SK-N-SH (cell line): Measurements from ENCODE around the gene PIK3R1. TPM values are rescaled to one million over a fixed set of nuclear protein-coding genes. Genes with fewer than 3 reads are reported as not detected.

Source experiments
- CTCF ChIA-PET: fragments of 300-600, 350-600 bp; formaldehyde crosslinking; extraction: SDS; loops from one replicate; lab custom pipeline; 2021; lab: Yijun Ruan, JAX
- POLR2A ChIA-PET: fragments of 350-600 bp; sonication (Branson Sonifier 250); formaldehyde crosslinking; extraction: SDS; loops from one replicate; lab custom pipeline; 2020; ENCODE audit warnings: antibody characterized with exemption, inconsistent platforms; lab: Yijun Ruan, JAX
- DNase-seq: peaks from one replicate; pipeline ENCODE4 v3.0.0; 2012
- H2AFZ ChIP-seq: fragments of 200-600 bp; sonication (generic); 2 replicates; pipeline ENCODE4 v1.8.1; 2016; ENCODE audit warnings: antibody characterized with exemption, mild to moderate bottlenecking, low read depth
- H3F3A ChIP-seq: fragments of 200-600 bp; sonication (generic); replicated peaks from 2 replicates; pipeline ENCODE3; 2016; ENCODE audit warnings: antibody characterized with exemption, mild to moderate bottlenecking; ENCODE audit not compliant: insufficient read depth
- H3K27ac ChIP-seq, 2 experiments: fragments of 200-500 bp in 1 of 2; fragments of 200-600 bp in 1 of 2; sonication (Bioruptor generic) in 1 of 2; sonication (generic), shearing (Covaris generic) in 1 of 2; 2 replicates each; pipeline versions ENCODE4 v1.5.1 to v1.6.1; 2014 to 2016; ENCODE audit warnings: low read depth in 2 of 2, inconsistent platforms in 1 of 2, low read length in 1 of 2, mild to moderate bottlenecking in 1 of 2, mixed read lengths in 1 of 2
- H3K27me3 ChIP-seq: fragments of 200-600 bp; sonication (generic), shearing (Covaris generic); 2 replicates; pipeline ENCODE4 v1.6.1; 2016; ENCODE audit warnings: mixed run types; ENCODE audit not compliant: insufficient read depth
- H3K36me3 ChIP-seq, 2 experiments: fragments of 200-500 bp in 1 of 2; fragments of 200-600 bp in 1 of 2; sonication (Bioruptor generic) in 1 of 2; sonication (generic) in 1 of 2; replicated peaks in 1 of 2; 2 replicates each; pipeline versions ENCODE3 to v1.5.1; 2014 to 2016; ENCODE audit warnings: low read length in 1 of 2, mild to moderate bottlenecking in 1 of 2; ENCODE audit not compliant: insufficient read depth in 2 of 2, control insufficient read depth in 1 of 2
- H3K4me1 ChIP-seq, 2 experiments: fragments of 200-500 bp in 1 of 2; fragments of 200-600 bp in 1 of 2; sonication (Bioruptor generic) in 1 of 2; sonication (generic), shearing (Covaris generic) in 1 of 2; 2 replicates each; pipeline versions ENCODE4 v1.5.1 to v1.6.1; 2014 to 2016; ENCODE audit warnings: low read depth in 1 of 2, low read length in 1 of 2, mixed run types in 1 of 2; ENCODE audit not compliant: insufficient read depth in 2 of 2, control insufficient read depth in 1 of 2
- H3K4me2 ChIP-seq: fragments of 200-600 bp; sonication (generic), shearing (Covaris generic); 2 replicates; pipeline ENCODE4 v1.6.1; 2017; ENCODE audit warnings: mixed run types
- H3K4me3 ChIP-seq, 2 experiments: fragments of 200-500 bp in 1 of 2; fragments of 200-600 bp in 1 of 2; sonication (Bioruptor generic) in 1 of 2; sonication (generic), shearing (Covaris generic) in 1 of 2; 2 replicates each; pipeline versions ENCODE4 v1.5.1 to v1.8.1; 2014 to 2016; ENCODE audit warnings: low read depth in 2 of 2, inconsistent platforms in 1 of 2, low read length in 1 of 2, mild to moderate bottlenecking in 1 of 2, mixed read lengths in 1 of 2, moderate library complexity in 1 of 2
- H3K79me2 ChIP-seq: fragments of 200-600 bp; sonication (generic); 2 replicates; pipeline ENCODE4 v1.8.1; 2017; ENCODE audit warnings: mild to moderate bottlenecking; ENCODE audit not compliant: insufficient read depth
- H3K9ac ChIP-seq: fragments of 200-600 bp; sonication (generic); 2 replicates; pipeline ENCODE4 v1.6.1; 2017; ENCODE audit warnings: mixed run types
- H3K9me2 ChIP-seq: fragments of 200-600 bp; sonication (generic); 2 replicates; pipeline ENCODE4 v1.6.1; 2017; ENCODE audit warnings: mixed run types
- H3K9me3 ChIP-seq: fragments of 200-600 bp; sonication (generic); 2 replicates; pipeline ENCODE4 v1.6.1; 2017; ENCODE audit warnings: mixed run types, mild to moderate bottlenecking, moderate library complexity
- H4K20me1 ChIP-seq: fragments of 200-600 bp; sonication (generic); 2 replicates; pipeline ENCODE4 v1.6.1; 2017; ENCODE audit warnings: mild to moderate bottlenecking, mixed run types; ENCODE audit not compliant: insufficient read depth
- CTCF ChIP-seq: fragments of 200-600 bp; sonication (generic); IDR thresholded peaks from 2 replicates; pipeline ENCODE4 v1.6.1; 2017; ENCODE audit warnings: antibody characterized with exemption, mild to moderate bottlenecking, moderate library complexity
- ELF1 ChIP-seq: IDR thresholded peaks from 2 replicates; pipeline ENCODE4 v1.4.0; 2012
- EP300 ChIP-seq, 2 experiments: IDR thresholded peaks; 2 replicates each; pipeline versions ENCODE4 v1.4.0 to v1.6.1; 2012; ENCODE audit warnings: borderline replicate concordance in 1 of 2, low read depth in 1 of 2, low read length in 1 of 2
- EZH2phosphoT487 ChIP-seq: fragments of 200-600 bp; sonication (generic); IDR thresholded peaks from 2 replicates; pipeline ENCODE4 v1.6.1; 2017; ENCODE audit warnings: low read depth, mixed run types, mild to moderate bottlenecking, antibody characterized with exemption, moderate library complexity, borderline replicate concordance
- FOSL2 ChIP-seq: IDR thresholded peaks from 2 replicates; pipeline ENCODE4 v1.4.0; 2012; ENCODE audit warnings: low read depth, mild to moderate bottlenecking, moderate library complexity, borderline replicate concordance
- FOXJ3 ChIP-seq: sonication (generic); formaldehyde crosslinking; IDR thresholded peaks from 2 replicates; pipeline ENCODE4 v1.5.1; 2020; ENCODE audit warnings: mild to moderate bottlenecking, missing genetic modification reagents
- FOXM1 ChIP-seq: IDR thresholded peaks from 2 replicates; pipeline ENCODE4 v1.4.0; 2012; ENCODE audit warnings: low read depth, mild to moderate bottlenecking
- GABPA ChIP-seq: IDR thresholded peaks from 2 replicates; pipeline ENCODE4 v1.4.0; 2012; ENCODE audit warnings: low read depth, mild to moderate bottlenecking
- GATA2 ChIP-seq: sonication (generic); formaldehyde crosslinking; IDR thresholded peaks from 2 replicates; pipeline ENCODE4 v1.5.0; 2020; ENCODE audit warnings: mild to moderate bottlenecking, missing genetic modification reagents
- JUND ChIP-seq: IDR thresholded peaks from 2 replicates; pipeline ENCODE4 v1.4.0; 2012
- MAX ChIP-seq: IDR thresholded peaks from 2 replicates; pipeline ENCODE4 v1.4.0; 2012; ENCODE audit warnings: low read depth
- MEF2A ChIP-seq: IDR thresholded peaks from 2 replicates; pipeline ENCODE4 v1.4.0; 2012; ENCODE audit warnings: low read depth, borderline replicate concordance
- NFIC ChIP-seq: IDR thresholded peaks from 2 replicates; pipeline ENCODE4 v1.4.0; 2012; ENCODE audit warnings: borderline replicate concordance
- POLR2AphosphoS5 ChIP-seq: IDR thresholded peaks from 2 replicates; pipeline ENCODE4 v1.6.1; 2012; ENCODE audit warnings: low read depth, low read length
- RAD21 ChIP-seq: IDR thresholded peaks from 2 replicates; pipeline ENCODE4 v1.6.1; 2012; ENCODE audit warnings: mild to moderate bottlenecking, low read length
- RCOR1 ChIP-seq: fragments of 150-350 bp; IDR thresholded peaks from 2 replicates; pipeline ENCODE4 v1.6.1; 2017; ENCODE audit warnings: antibody characterized with exemption, low read length
- REST ChIP-seq: IDR thresholded peaks from 2 replicates; pipeline ENCODE4 v1.6.1; 2012; ENCODE audit warnings: mild to moderate bottlenecking, low read depth, low read length, moderate library complexity
- RXRA ChIP-seq: IDR thresholded peaks from 2 replicates; pipeline ENCODE4 v1.4.0; 2012; ENCODE audit warnings: low read depth, mild to moderate bottlenecking, borderline replicate concordance
- SMC3 ChIP-seq: IDR thresholded peaks from 2 replicates; pipeline ENCODE4 v1.6.1; 2012; ENCODE audit warnings: low read depth, low read length, improper control_type of control experiment
- TAF1 ChIP-seq: IDR thresholded peaks from 2 replicates; pipeline ENCODE4 v1.6.1; 2012; ENCODE audit warnings: low read depth, mild to moderate bottlenecking, low read length, moderate library complexity, borderline replicate concordance
- USF1 ChIP-seq: IDR thresholded peaks from 2 replicates; pipeline ENCODE4 v1.4.0; 2012; ENCODE audit warnings: low read depth, borderline replicate concordance
- YY1 ChIP-seq: IDR thresholded peaks from 2 replicates; pipeline ENCODE4 v1.4.0; 2012; ENCODE audit warnings: low read depth, mild to moderate bottlenecking
- WGBS: methylation state at CpG from one replicate; pipeline ENCODE4 v1.1.6; 2017; ENCODE audit warnings: low lambda C conversion rate; 5-methylcytosine and 5-hydroxymethylcytosine counted together
- polyA plus RNA-seq, 3 experiments: library from polyadenylated mRNA; depleted of rRNA; stranded (reverse); fragments of >200 nt; gene quantifications; 2 replicates each; pipeline ENCODE4 v1.2.3, GENCODE V29; 2012
- TF ChIP-seq, protein P1 (sequence below): fragments of 150-350 bp; IDR thresholded peaks from 2 replicates; pipeline ENCODE4 v1.6.1; 2017; ENCODE audit warnings: antibody characterized with exemption, low read length, low read depth, borderline replicate concordance
- TF ChIP-seq, protein P2 (sequence below): IDR thresholded peaks from 2 replicates; pipeline ENCODE4 v1.4.0; 2012; ENCODE audit warnings: low read depth, borderline replicate concordance

PIK3R1 gene
- polyA plus RNA-seq, 1 of the 3 experiments (the other 2 are of a cell fraction), result 2.0 TPM

- no peak overlapping the region for H3K4me2 ChIP-seq
- WGBS, result 54% methylated on average over 6 of the region's 6 CpGs
- no peaks in the 10 kb centered on the region for H3K9me3 ChIP-seq
- no peaks in the 10 kb centered on the region for H3F3A ChIP-seq
- H3K4me1 ChIP-seq, result peaks cover 45 to 53% of the 10 kb centered on the region in 2 experiments; a peak in 3 of 4 replicates
- no peak overlapping the region for H3K9ac ChIP-seq
- no peaks in the 10 kb centered on the region for H4K20me1 ChIP-seq
- H3K36me3 ChIP-seq, result peaks cover 0 to 4% of the 10 kb centered on the region in 2 experiments
- CTCF ChIA-PET, result interaction anchor here (0.6 to 5.9 kb wide), 35 partner anchors 9 to 1437 kb away, joined by 3 to 80 read pairs (median 4); partner anchors contain the start of gene PIK3R1
- no peaks in the 10 kb centered on the region for H3K9me2 ChIP-seq
- no peak overlapping the region for H3K4me3 ChIP-seq
- no peak overlapping the region for H2AFZ ChIP-seq
- POLR2A ChIA-PET, result interaction anchor here (1.6 kb wide), 1 partner anchor 36 kb away, joined by 13 read pairs; the partner anchor contains the start of gene PIK3R1
- H3K79me2 ChIP-seq, result peaks cover 15% of the 10 kb centered on the region; the same call in 1 of the 2 replicates
- H3K27ac ChIP-seq, result peak overlapping the region; percentile 14 to 89; a peak in 3 of 4 replicates
- DNase-seq, result peak; percentile 64
- no peaks in the 10 kb centered on the region for H3K27me3 ChIP-seq
- TF ChIP-seq EP300 (IDR thresholded peaks at IDR 0.05; ENCODE audit: borderline replicate concordance in 1 of 2, low read depth in 1 of 2, low read length in 1 of 2) (peak in 1 of 2 experiments; percentile 83; a peak in 2 of 4 replicates), EZH2phosphoT487 (no peak), GABPA (no peak), RXRA (no peak), CTCF (no peak), JUND (no peak), REST (no peak), POLR2AphosphoS5 (no peak), FOXJ3 (CRISPR knock-in tag) (peak; percentile 55; the same call in 1 of the 2 replicates), MEF2A (no peak), SMC3 (peak; percentile 18; the same call in 1 of the 2 replicates), ELF1 (no peak), FOXM1 (no peak), USF1 (no peak), RCOR1 (peak; percentile 88), YY1 (no peak), MAX (no peak), GATA2 (CRISPR knock-in tag) (peak; percentile 72), TAF1 (no peak), NFIC (no peak), FOSL2 (no peak), RAD21 (peak; percentile 29; the same call in 1 of the 2 replicates)
- TF ChIP-seq, protein P1, sequence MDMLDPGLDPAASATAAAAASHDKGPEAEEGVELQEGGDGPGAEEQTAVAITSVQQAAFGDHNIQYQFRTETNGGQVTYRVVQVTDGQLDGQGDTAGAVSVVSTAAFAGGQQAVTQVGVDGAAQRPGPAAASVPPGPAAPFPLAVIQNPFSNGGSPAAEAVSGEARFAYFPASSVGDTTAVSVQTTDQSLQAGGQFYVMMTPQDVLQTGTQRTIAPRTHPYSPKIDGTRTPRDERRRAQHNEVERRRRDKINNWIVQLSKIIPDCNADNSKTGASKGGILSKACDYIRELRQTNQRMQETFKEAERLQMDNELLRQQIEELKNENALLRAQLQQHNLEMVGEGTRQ, result no peak
- TF ChIP-seq, protein P2, sequence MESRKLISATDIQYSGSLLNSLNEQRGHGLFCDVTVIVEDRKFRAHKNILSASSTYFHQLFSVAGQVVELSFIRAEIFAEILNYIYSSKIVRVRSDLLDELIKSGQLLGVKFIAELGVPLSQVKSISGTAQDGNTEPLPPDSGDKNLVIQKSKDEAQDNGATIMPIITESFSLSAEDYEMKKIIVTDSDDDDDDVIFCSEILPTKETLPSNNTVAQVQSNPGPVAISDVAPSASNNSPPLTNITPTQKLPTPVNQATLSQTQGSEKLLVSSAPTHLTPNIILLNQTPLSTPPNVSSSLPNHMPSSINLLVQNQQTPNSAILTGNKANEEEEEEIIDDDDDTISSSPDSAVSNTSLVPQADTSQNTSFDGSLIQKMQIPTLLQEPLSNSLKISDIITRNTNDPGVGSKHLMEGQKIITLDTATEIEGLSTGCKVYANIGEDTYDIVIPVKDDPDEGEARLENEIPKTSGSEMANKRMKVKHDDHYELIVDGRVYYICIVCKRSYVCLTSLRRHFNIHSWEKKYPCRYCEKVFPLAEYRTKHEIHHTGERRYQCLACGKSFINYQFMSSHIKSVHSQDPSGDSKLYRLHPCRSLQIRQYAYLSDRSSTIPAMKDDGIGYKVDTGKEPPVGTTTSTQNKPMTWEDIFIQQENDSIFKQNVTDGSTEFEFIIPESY, result no peak
Measured at GRCh38 chr5:68251804-68252522, 36.4 kb downstream of the PIK3R1 start.
